Activated CD4-positive, alpha-beta T cell treated with anti-CD3 and anti-CD28 coated beads, Interleukin-2, amount 50 U/mL, for 24 hours (primary cell): ENCODE data around the gene ENSA.
"Not testable (repeated sequence)": the region's sequence is repeated elsewhere in the genome, so short reads cannot be mapped to it uniquely, and the experiment has no call there.

Source experiments
- DNase-seq, 2 donors: peaks; one replicate each; pipeline ENCODE4 v3.0.0-alpha.2; 2020; ENCODE audit warnings: low read depth in 1 of 2, low spot score in 1 of 2

Gene ENSA

GRCh38 chr1:150581962-150582361 lies 47.5 kb downstream of the ENSA start:
- DNase-seq, result not testable (repeated sequence)

- not testable (repeated sequence) for DNase-seq
Observed at GRCh38 chr1:150581437-150581836, 48.0 kb downstream of the ENSA start.

DNA sequence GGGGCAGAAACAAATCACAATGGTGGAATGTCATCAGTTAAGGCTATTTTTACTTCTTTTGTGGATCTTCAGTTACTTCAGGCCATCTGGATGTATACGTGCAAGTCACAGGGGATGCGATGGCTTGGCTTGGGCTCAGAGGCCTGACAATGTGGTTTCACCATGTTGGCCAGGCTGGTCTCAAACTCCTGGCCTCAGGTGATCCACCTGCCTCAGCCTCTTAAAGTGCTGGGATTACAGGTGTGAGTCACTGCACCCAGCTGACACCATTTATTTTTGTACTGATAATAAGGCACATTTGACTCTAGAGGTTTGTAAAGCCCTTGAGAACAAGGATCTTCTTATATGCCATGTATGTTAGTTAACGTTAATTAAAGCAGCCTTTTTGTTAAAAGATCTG lies 48.4 kb downstream of the ENSA start:
- not testable (repeated sequence) for DNase-seq

GRCh38 chr1:150579945-150580642 lies 49.3 kb downstream of the ENSA start:
- no peak for DNase-seq

DNA sequence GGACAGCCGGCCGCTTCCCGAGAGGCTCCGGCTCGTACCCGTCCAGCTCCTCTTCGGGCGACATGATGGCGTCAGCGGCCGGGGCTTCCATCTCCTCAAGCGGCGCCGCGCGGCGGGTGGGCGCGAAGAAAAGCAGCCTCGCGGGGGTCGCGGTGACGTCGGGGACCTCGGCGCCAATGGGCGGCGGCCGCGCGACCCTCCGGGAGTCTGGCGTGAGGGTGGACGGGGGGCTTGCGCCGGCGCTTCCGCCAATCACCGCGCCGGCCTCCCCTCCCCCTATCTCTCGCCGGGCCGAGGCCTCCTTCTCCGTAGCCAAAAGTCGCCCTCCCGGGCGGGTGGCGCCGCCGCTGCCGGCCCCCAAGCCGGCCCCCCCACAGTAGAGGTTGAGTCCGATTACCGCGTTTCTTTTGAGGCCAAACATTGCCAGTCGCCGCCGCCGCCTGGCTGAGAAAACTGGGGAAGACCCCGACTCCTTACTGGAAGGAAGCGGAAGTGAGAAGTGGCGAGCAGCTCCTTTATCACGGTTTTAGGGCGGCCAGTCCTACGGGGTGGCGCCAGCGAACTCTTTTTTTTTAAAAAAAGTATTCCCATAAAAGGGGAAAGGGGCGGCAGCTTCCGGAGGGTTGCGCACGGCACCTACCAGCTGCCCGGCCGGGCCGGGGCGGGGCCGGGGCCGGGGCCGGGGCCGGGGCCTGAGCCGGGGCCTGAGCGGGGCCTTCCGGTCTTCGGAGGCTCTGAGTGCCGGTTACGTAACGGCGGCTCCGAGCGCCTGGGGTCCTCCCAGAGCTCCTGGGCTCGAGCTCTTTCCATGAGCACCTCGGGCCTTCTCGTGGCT lies 50.1 kb downstream of the ENSA start, which contains the start of gene MCL1:
TSS of gene MCL1 (minus strand) at position 501 of the 835 bp plus-strand sequence. CDS start at position 421, 80 bp downstream.
- DNase-seq, result peak; percentile 67 to 84

- DNase-seq, result peak in 1 of 2 donors; percentile 81
Observed at GRCh38 chr1:150578272-150579109, 50.9 kb downstream of the ENSA start.

GRCh38 chr1:150577557-150578271 lies 51.7 kb downstream of the ENSA start:
- no peak for DNase-seq

GRCh38 chr1:150576794-150577556 lies 52.4 kb downstream of the ENSA start:
- DNase-seq, result no peak

GRCh38 chr1:150576367-150576711 lies 53.1 kb downstream of the ENSA start:
- no peak for DNase-seq

GRCh38 chr1:150575518-150576366 lies 53.7 kb downstream of the ENSA start:
- DNase-seq, result no peak

- no peak for DNase-seq
Observed at GRCh38 chr1:150575072-150575489, 54.3 kb downstream of the ENSA start.

DNA sequence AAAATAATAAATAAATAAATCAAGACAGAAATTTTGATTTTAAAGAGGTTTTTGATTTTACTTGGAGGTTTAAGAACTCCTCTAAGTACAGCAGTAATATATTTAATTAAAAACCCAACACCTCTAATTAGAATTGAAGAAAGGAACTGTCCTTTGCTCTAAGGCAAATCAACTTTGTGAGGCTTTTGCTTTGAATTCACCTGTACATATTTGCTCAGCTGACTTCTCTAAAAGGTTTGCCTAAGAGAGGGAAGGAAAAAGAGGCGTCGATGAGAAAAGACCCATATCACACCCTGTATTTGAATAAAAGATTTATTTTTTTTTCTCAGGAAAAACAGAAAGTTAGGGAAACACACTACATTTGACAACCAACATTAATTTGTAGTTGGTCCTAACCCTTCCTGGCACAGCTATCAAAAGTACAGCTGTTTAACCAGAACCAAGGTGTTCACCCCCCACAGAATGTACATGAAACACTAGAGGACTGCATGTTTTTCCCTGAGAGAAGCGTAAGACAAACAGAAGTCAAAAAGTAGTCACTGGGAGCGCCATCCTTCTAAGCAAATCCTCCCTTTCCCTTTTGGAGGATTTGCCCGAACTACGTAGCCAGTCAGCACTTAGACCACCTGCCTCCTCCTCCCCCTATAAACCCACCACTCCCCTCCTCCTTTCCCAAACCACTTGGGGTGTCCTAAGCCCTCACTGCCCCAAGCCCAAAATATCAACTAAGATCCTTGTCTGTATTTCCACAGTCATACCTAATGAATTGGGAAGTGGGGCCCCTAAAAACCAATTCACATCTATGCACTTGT lies 54.9 kb downstream of the ENSA start:
- no peak for DNase-seq

GRCh38 chr1:150573648-150574071 lies 55.8 kb downstream of the ENSA start:
- DNase-seq, result not testable (repeated sequence)

DNA sequence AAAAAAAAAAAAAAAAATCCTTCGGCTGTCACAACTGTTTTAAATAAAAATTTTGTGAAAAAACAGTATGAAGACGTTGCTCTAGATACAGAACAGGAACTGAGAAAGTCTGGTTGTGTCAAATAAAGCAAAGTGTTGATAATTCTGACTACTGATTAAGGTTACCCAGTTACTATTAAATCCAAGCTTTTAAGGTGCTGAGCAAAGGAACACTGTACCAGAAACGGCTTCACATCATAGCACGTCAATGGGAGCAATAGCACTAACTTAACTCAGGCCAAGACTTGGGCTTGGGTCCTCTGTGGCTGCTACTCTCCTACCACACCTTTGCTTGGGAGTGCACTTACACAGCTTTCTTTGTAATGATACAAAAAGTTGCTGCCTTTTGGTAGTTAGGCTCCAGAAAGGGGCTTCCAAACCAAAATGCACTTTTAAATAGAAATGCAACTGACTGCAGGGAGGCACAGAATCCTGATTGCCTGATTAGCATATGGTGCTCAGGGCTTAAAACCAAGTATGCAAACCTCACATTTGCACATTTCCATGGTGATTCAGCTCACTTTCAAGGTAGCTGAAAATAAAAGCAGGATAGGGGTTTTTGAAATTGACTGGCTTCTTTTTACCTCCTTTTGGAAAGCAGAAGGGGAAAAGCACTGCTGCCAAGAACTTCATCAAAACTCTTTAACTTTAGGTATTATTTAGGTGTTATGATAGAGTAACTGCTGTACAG lies 56.3 kb downstream of the ENSA start:
- DNase-seq, result no peak
